Prostate gland (tissue), 2 donors: ENCODE results near the gene BCAN. TPM values are rescaled to one million over a fixed set of nuclear protein-coding genes. Genes with fewer than 3 reads are reported as not detected.
"Not testable (repeated sequence)": the region's sequence is repeated elsewhere in the genome, so short reads cannot be mapped to it uniquely, and the experiment has no call there.

Experiments
- DNase-seq: peaks from one replicate; pipeline ENCODE4 v3.0.0-alpha.2; 2019; ENCODE audit warnings: low spot score
- H3K27ac ChIP-seq, 2 donors: fragments of 200-600 bp; sonication (generic); 2 replicates each; pipeline ENCODE4 v1.5.1; 2017 to 2019
- H3K27me3 ChIP-seq: fragments of 200-600 bp; sonication (generic); replicated peaks from 2 replicates; pipeline ENCODE4 v1.5.1; 2019; ENCODE audit not compliant: insufficient read depth
- H3K36me3 ChIP-seq, 2 donors: fragments of 200-600 bp; sonication (generic); 1 replicate in 1 of 2; 2 replicates in 1 of 2; pipeline versions ENCODE4 v1.5.1 to v1.8.1; 2017 to 2019
- H3K4me1 ChIP-seq: fragments of 200-600 bp; sonication (generic); replicated peaks from 2 replicates; pipeline ENCODE4 v1.5.1; 2019
- H3K4me3 ChIP-seq, 2 donors: fragments of 200-600 bp; sonication (generic); 2 replicates each; pipeline ENCODE4 v1.5.1; 2017 to 2019
- H3K9me3 ChIP-seq: fragments of 200-600 bp; sonication (generic); 2 replicates; pipeline ENCODE4 v1.5.1; 2017
- CTCF ChIP-seq, 4 experiments: fragments of 200-600 bp in 2 of 4; fragments of 450-650 bp in 2 of 4; sonication (generic) in 2 of 4; IDR thresholded peaks; 1 replicate in 3 of 4; 2 replicates in 1 of 4; pipeline ENCODE4 v1.5.1; 2016 to 2019; ENCODE audit warnings: antibody characterized with exemption in 4 of 4, mild to moderate bottlenecking in 2 of 4, moderate library complexity in 2 of 4
- POLR2A ChIP-seq: fragments of 450-650 bp; IDR thresholded peaks from one replicate; pipeline ENCODE4 v1.6.1; 2016; ENCODE audit warnings: antibody characterized with exemption, mild to moderate bottlenecking
- POLR2AphosphoS5 ChIP-seq: sonication (generic); formaldehyde crosslinking; IDR thresholded peaks from one replicate; pipeline ENCODE4 v1.6.1; 2017; ENCODE audit warnings: antibody characterized with exemption
- WGBS: methylation state at CpG from one replicate; pipeline ENCODE4 v1.1.5; 2018; 5-methylcytosine and 5-hydroxymethylcytosine counted together
- intact Hi-C: fragments of 100-400 bp; cut with DNase I; formaldehyde crosslinking; loops from one replicate; pipeline ENCODE4 v1.14.2; 2022
- total RNA-seq, 2 donors: library from RNA; depleted of rRNA; stranded (reverse); fragments of >200 nt; gene quantifications; one replicate each; pipeline ENCODE4 v1.1.0, GENCODE V29; 2016

BCAN gene
- total RNA-seq, 2 donors from 2014 or later, result 4.9 TPM; not detected in 1

DNA sequence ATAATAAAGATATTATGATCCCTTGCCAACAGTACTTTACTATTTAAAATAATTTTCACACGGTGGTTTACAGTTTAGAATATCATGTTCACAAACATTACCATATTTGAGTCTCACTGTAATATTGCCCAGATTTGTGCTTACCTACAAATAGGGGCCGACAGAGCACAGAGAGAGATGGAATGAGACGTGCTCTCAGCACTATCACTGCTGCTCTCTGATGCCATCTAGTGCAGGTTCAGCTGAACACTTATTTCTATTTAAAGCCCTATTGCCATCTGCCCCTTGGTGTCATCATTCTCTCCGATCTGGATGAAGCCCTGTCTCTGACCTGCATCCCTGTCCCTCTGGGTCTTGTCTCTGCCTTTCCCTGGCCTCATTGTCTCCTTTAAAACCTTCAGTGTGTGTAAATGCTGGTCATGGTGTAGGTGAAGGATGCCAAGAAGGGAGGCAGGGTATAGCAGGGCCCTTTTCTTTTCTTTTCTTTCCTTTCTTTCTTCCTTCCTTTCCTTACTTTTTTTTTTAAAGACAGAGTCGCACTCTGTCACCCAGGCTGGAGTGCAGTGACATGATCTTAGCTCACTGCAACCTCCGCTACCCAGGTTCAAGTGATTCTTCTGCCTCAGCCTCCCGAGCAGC, 33.8 kb upstream of the BCAN start:
- Histone ChIP-seq H3K27ac (no peak overlapping the region), H3K27me3 (no peaks in the 10 kb centered on the region), H3K4me1 (no peaks in the 10 kb centered on the region), H3K4me3 (no peak overlapping the region), H3K9me3 (no peaks in the 10 kb centered on the region), H3K36me3 (no peaks in the 10 kb centered on the region)
- 32% methylated on average over 7 of the region's 7 CpGs for WGBS
- peak; percentile 62 for DNase-seq
- intact Hi-C loops, result loop anchor here (5.0 kb wide), 1 partner anchor 151 kb away; no protein-coding TSS in a partner anchor
- TF ChIP-seq POLR2AphosphoS5 (peak; percentile 50), CTCF (IDR thresholded peaks at IDR 0.05) (peak in 3 of 4 experiments; percentile 65 to 90 (median 80)), POLR2A (no peak)

DNA sequence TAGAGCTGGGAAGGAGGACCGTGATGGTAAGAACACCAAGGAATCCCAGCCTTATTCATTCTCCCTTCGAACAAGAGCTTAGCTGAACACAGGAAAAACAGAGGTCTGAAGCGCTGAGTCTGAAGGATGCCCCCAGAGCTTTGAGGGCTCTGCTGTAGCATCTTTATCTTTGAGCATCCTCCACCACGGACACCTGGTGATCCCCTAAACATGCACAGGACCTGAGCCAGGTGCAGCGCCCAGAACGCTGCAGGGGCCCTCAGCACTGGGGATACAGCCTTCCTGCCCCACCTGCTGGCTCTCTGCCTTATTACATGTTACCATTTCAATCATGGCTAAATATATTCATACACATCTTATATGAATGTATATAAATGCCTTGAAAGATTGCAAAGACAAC, 32.9 kb upstream of the BCAN start:
- TF ChIP-seq POLR2A (no peak), POLR2AphosphoS5 (no peak), CTCF (IDR thresholded peaks at IDR 0.05) (peak in 2 of 4 experiments; percentile 34 to 50)
- no peak overlapping the region for H3K4me3 ChIP-seq
- no peaks in the 10 kb centered on the region for H3K36me3 ChIP-seq
- intact Hi-C loops, result loop anchor here (5.0 kb wide), 1 partner anchor 152 kb away; no protein-coding TSS in a partner anchor
- 48% methylated on average over 6 of the region's 6 CpGs for WGBS
- no peaks in the 10 kb centered on the region for H3K9me3 ChIP-seq
- no peak overlapping the region for H3K27ac ChIP-seq
- H3K27me3 ChIP-seq, result no peaks in the 10 kb centered on the region
- no peaks in the 10 kb centered on the region for H3K4me1 ChIP-seq
- no peak for DNase-seq

GRCh38 chr1:156610072-156610471, 31.8 kb upstream of the BCAN start:
- H3K4me1 ChIP-seq, DNase-seq, H3K4me3 ChIP-seq, H3K27ac ChIP-seq, H3K9me3 ChIP-seq, H3K36me3 ChIP-seq, H3K27me3 ChIP-seq: not testable (repeated sequence)
- intact Hi-C loops, result loop anchor here (10.0 kb wide), 1 partner anchor 225 kb away; no protein-coding TSS in a partner anchor
- WGBS, result 96% methylated on average over 9 of the region's 9 CpGs

DNA sequence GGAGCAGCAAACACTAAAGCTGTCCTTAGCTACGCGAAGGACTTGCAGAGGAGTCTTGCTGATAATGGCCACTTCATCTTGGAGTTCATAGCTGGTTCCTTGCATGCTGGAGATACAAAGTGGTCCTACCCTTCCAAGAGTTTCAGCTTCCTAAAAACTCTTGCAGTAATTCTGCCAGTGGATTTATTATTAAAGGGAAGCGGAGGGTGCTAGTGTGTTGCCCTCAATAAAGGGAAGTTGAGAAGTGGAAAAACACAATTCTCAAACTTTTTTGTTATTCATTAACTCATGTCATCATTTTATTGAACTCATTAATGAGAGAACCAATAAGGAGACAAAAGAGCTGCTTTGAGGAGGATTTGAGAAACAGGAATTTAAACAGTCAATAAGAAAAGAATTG, 29.3 kb upstream of the BCAN start:
- TF ChIP-seq POLR2A (no peak), CTCF (IDR thresholded peaks at IDR 0.05) (no peak), POLR2AphosphoS5 (no peak)
- Histone ChIP-seq H3K9me3 (no peaks in the 10 kb centered on the region), H3K27ac (no peak overlapping the region), H3K36me3 (no peaks in the 10 kb centered on the region), H3K4me1 (peaks cover 10% of the 10 kb centered on the region), H3K4me3 (no peak overlapping the region), H3K27me3 (no peaks in the 10 kb centered on the region)
- WGBS, result 52% methylated on average over 3 of the region's 3 CpGs
- no peak for DNase-seq
- intact Hi-C loops, result loop anchor here (10.0 kb wide), 1 partner anchor 228 kb away; no protein-coding TSS in a partner anchor

DNA sequence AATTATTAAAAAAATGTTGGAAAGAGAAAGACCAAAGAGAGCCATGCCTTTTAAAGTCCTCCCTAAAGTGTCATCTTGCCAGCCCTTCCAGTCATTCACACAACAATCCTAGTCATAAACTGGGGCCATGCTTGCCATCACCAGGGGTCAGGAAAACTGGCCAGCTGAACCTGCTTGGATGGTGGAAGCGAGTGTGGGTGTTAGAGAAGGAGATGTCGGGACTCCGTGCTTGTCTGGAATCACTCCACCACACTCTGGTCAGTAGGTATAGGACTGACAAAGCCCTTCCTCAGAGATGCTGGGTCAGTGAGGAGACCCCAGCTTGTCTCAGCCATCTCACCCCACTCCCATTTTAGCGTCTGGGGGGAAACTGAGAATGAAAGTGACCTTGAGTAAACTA, 26.0 kb upstream of the BCAN start:
- H3K4me1 ChIP-seq, result peaks cover 10% of the 10 kb centered on the region
- intact Hi-C loops, result loop anchor here (10.0 kb wide), 1 partner anchor 231 kb away; no protein-coding TSS in a partner anchor
- 22% methylated on average over 4 of the region's 4 CpGs for WGBS
- H3K4me3 ChIP-seq, result no peak overlapping the region
- H3K36me3 ChIP-seq, result no peaks in the 10 kb centered on the region
- DNase-seq, result no peak
- H3K27me3 ChIP-seq, result no peaks in the 10 kb centered on the region
- TF ChIP-seq POLR2A, result no peak
- TF ChIP-seq POLR2AphosphoS5, result no peak
- no peak for TF ChIP-seq CTCF (IDR thresholded peaks at IDR 0.05)
- peak overlapping the region; percentile 61 to 80 for H3K27ac ChIP-seq
- H3K9me3 ChIP-seq, result no peaks in the 10 kb centered on the region
